HG03378 (cell line): ENCODE measurements around the gene IMMP2L.

Source experiments
- ATAC-seq: cut with Tn5 transposase; IDR thresholded peaks from one replicate; pipeline ENCODE4 v1.9.1; 2021; ENCODE audit warnings: mild to moderate bottlenecking, moderate library complexity; ENCODE audit not compliant: unreplicated experiment

IMMP2L gene

GRCh38 chr7:110779339-110779738, 783.0 kb downstream of the IMMP2L start:
- no peak for ATAC-seq

- no peak for ATAC-seq
These were observed 787.2 kb downstream of the IMMP2L start for GRCh38 chr7:110775046-110775445.

- no peak for ATAC-seq
These were observed 788.2 kb downstream of the IMMP2L start for GRCh38 chr7:110774071-110774470.

- ATAC-seq, result no peak
These were observed 789.7 kb downstream of the IMMP2L start for GRCh38 chr7:110772615-110773014.

- no peak for ATAC-seq
These were observed 790.6 kb downstream of the IMMP2L start for GRCh38 chr7:110771717-110772116.

- no peak for ATAC-seq
These were observed 794.7 kb downstream of the IMMP2L start for GRCh38 chr7:110767550-110768110.

- no peak for ATAC-seq
These were observed 795.4 kb downstream of the IMMP2L start for GRCh38 chr7:110766864-110767263.

- ATAC-seq, result no peak
These were observed 797.4 kb downstream of the IMMP2L start for GRCh38 chr7:110764852-110765251.

- ATAC-seq, result no peak
These were observed 799.6 kb downstream of the IMMP2L start for GRCh38 chr7:110762546-110763225.

GRCh38 chr7:110760341-110760740, 802.0 kb downstream of the IMMP2L start:
- no peak for ATAC-seq

GRCh38 chr7:110759069-110759468, 803.2 kb downstream of the IMMP2L start:
- ATAC-seq, result no peak

GRCh38 chr7:110754649-110755048, 807.6 kb downstream of the IMMP2L start:
- no peak for ATAC-seq

GRCh38 chr7:110750931-110751605, 811.2 kb downstream of the IMMP2L start:
- no peak for ATAC-seq

GRCh38 chr7:110733221-110733620, 829.1 kb downstream of the IMMP2L start:
- no peak for ATAC-seq

GRCh38 chr7:110724811-110725210, 837.5 kb downstream of the IMMP2L start:
- no peak for ATAC-seq

- no peak for ATAC-seq
These were observed 840.9 kb downstream of the IMMP2L start for GRCh38 chr7:110721395-110721794.

- no peak for ATAC-seq
These were observed 841.7 kb downstream of the IMMP2L start for GRCh38 chr7:110720626-110721025.

GRCh38 chr7:110719741-110720140, 842.6 kb downstream of the IMMP2L start:
- ATAC-seq, result no peak

- ATAC-seq, result no peak
These were observed 843.6 kb downstream of the IMMP2L start for GRCh38 chr7:110718503-110719205.

GRCh38 chr7:110704225-110704624, 858.1 kb downstream of the IMMP2L start:
- ATAC-seq, result no peak

- ATAC-seq, result no peak
These were observed 863.7 kb downstream of the IMMP2L start for GRCh38 chr7:110698576-110698975.

GRCh38 chr7:110693344-110693743, 868.9 kb downstream of the IMMP2L start:
- no peak for ATAC-seq
